Lower leg skin (tissue), 3 donors: ENCODE data around the gene SFXN1.

Experiments used
- CTCF ChIP-seq, 3 donors: fragments of 450-650 bp; IDR thresholded peaks; one replicate each; pipeline ENCODE4 v1.5.1; 2016; ENCODE audit warnings: antibody characterized with exemption in 3 of 3, mild to moderate bottlenecking in 3 of 3, moderate library complexity in 2 of 3
- POLR2A ChIP-seq, 2 donors: fragments of 450-650 bp; IDR thresholded peaks; one replicate each; pipeline ENCODE4 v1.6.1; 2016 to 2017; ENCODE audit warnings: antibody characterized with exemption in 2 of 2, mild to moderate bottlenecking in 1 of 2, moderate library complexity in 1 of 2

- no peak for TF ChIP-seq CTCF (IDR thresholded peaks at IDR 0.05)
- no peak for TF ChIP-seq POLR2A (IDR thresholded peaks at IDR 0.05)
These were observed 64.5 kb downstream of the SFXN1 start for GRCh38 chr5:175542966-175543235.
